Neural progenitor cell (in vitro differentiated cells): ENCODE results near the gene METTL16.

Experiments
- EZH2phosphoT487 ChIP-seq: fragments of 200-600 bp; sonication (generic); IDR thresholded peaks from 2 replicates; pipeline ENCODE4 v1.6.1; 2017; ENCODE audit warnings: antibody characterized with exemption
- TF ChIP-seq, protein P1 (sequence below): fragments of 200-600 bp; sonication (generic); IDR thresholded peaks from 2 replicates; pipeline ENCODE4 v1.5.1; 2017; ENCODE audit warnings: antibody characterized with exemption, mild to moderate bottlenecking

DNA sequence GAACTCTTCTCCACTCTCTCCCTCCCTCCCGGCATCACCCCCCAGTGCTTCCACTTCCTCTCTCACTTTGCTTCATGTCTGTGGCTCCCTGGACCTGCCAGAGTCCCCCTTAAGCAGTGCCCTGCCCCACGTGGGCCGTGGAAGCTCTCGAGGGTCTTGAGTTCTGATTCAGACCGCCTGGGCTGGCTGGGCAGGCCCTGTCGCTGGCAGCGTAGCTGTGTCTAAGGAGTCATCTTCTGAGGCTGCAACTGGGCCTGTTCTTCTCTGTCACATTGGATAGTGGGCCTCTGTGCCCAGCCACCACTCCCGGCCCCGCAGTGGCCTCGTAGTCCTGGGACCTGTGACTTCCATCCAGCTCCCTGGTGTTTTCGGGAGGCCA lies 141.5 kb downstream of the METTL16 start:
- TF ChIP-seq, protein P1, sequence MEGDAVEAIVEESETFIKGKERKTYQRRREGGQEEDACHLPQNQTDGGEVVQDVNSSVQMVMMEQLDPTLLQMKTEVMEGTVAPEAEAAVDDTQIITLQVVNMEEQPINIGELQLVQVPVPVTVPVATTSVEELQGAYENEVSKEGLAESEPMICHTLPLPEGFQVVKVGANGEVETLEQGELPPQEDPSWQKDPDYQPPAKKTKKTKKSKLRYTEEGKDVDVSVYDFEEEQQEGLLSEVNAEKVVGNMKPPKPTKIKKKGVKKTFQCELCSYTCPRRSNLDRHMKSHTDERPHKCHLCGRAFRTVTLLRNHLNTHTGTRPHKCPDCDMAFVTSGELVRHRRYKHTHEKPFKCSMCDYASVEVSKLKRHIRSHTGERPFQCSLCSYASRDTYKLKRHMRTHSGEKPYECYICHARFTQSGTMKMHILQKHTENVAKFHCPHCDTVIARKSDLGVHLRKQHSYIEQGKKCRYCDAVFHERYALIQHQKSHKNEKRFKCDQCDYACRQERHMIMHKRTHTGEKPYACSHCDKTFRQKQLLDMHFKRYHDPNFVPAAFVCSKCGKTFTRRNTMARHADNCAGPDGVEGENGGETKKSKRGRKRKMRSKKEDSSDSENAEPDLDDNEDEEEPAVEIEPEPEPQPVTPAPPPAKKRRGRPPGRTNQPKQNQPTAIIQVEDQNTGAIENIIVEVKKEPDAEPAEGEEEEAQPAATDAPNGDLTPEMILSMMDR = no peak
- TF ChIP-seq EZH2phosphoT487 = no peak
